M059J (cell line): ENCODE measurements around the gene KCND2. TPM values are rescaled to one million over a fixed set of nuclear protein-coding genes. Genes with fewer than 3 reads are reported as not detected.
"Not testable (repeated sequence)": the region's sequence is repeated elsewhere in the genome, so short reads cannot be mapped to it uniquely, and the experiment has no call there.

Experiments
- DNase-seq: peaks from one replicate; pipeline ENCODE4 v3.0.0-alpha.2; 2012; ENCODE audit warnings: low read depth
- total RNA-seq: library from RNA; depleted of rRNA; stranded (reverse); fragments of >200 nt; shearing (Covaris generic); gene quantifications from 2 replicates; pipeline ENCODE4 v1.2.3, GENCODE V29; 2014; rRNA removed

Gene KCND2
- not detected in 2 replicates for total RNA-seq

- no peak for DNase-seq
Measured at GRCh38 chr7:120272701-120273475, at the start of gene KCND2. Gene KCND2, plus strand, starts transcription at chr7:120273175.

- no peak for DNase-seq
Measured at GRCh38 chr7:120226188-120226587, 46.8 kb upstream of the KCND2 start.

- no peak for DNase-seq
Measured at GRCh38 chr7:120227255-120227654, 45.7 kb upstream of the KCND2 start.

- no peak for DNase-seq
Measured at GRCh38 chr7:120229084-120229483, 43.9 kb upstream of the KCND2 start.

GRCh38 chr7:120233338-120233737 lies 39.6 kb upstream of the KCND2 start:
- no peak for DNase-seq

- DNase-seq = not testable (repeated sequence)
Measured at GRCh38 chr7:120240350-120240749, 32.6 kb upstream of the KCND2 start.

- DNase-seq = no peak
Measured at GRCh38 chr7:120241973-120242372, 31.0 kb upstream of the KCND2 start.

GRCh38 chr7:120254845-120255244 lies 18.1 kb upstream of the KCND2 start:
- no peak for DNase-seq

- no peak for DNase-seq
Measured at GRCh38 chr7:120256344-120257070, 16.5 kb upstream of the KCND2 start.

- no peak for DNase-seq
Measured at GRCh38 chr7:120259386-120259785, 13.6 kb upstream of the KCND2 start.

GRCh38 chr7:120260111-120260510 lies 12.9 kb upstream of the KCND2 start:
- DNase-seq = no peak

- DNase-seq = peak; percentile 25
Measured at GRCh38 chr7:120272261-120272660, 714 bp upstream of the KCND2 start.

GRCh38 chr7:120273476-120273975 lies 551 bp downstream of the KCND2 start:
- no peak for DNase-seq

GRCh38 chr7:120274482-120274881 lies 1.5 kb downstream of the KCND2 start:
- DNase-seq = no peak

GRCh38 chr7:120274899-120275298 lies 1.9 kb downstream of the KCND2 start:
- DNase-seq = no peak

- DNase-seq = no peak
Measured at GRCh38 chr7:120276720-120277119, 3.7 kb downstream of the KCND2 start.

GRCh38 chr7:120278773-120279172 lies 5.8 kb downstream of the KCND2 start:
- no peak for DNase-seq

GRCh38 chr7:120280743-120281142 lies 7.8 kb downstream of the KCND2 start:
- no peak for DNase-seq

GRCh38 chr7:120293027-120293426 lies 20.1 kb downstream of the KCND2 start:
- DNase-seq = no peak

- DNase-seq = no peak
Measured at GRCh38 chr7:120302190-120302589, 29.2 kb downstream of the KCND2 start.

GRCh38 chr7:120303105-120303504 lies 30.1 kb downstream of the KCND2 start:
- DNase-seq = no peak

GRCh38 chr7:120304674-120305073 lies 31.7 kb downstream of the KCND2 start:
- no peak for DNase-seq

GRCh38 chr7:120307991-120308545 lies 35.1 kb downstream of the KCND2 start:
- DNase-seq = no peak
